Measurements from ENCODE around the gene TAT.
"Not testable (repeated sequence)": the region's sequence is repeated elsewhere in the genome, so short reads cannot be mapped to it uniquely, and the experiment has no call there.

TAT gene

DNA sequence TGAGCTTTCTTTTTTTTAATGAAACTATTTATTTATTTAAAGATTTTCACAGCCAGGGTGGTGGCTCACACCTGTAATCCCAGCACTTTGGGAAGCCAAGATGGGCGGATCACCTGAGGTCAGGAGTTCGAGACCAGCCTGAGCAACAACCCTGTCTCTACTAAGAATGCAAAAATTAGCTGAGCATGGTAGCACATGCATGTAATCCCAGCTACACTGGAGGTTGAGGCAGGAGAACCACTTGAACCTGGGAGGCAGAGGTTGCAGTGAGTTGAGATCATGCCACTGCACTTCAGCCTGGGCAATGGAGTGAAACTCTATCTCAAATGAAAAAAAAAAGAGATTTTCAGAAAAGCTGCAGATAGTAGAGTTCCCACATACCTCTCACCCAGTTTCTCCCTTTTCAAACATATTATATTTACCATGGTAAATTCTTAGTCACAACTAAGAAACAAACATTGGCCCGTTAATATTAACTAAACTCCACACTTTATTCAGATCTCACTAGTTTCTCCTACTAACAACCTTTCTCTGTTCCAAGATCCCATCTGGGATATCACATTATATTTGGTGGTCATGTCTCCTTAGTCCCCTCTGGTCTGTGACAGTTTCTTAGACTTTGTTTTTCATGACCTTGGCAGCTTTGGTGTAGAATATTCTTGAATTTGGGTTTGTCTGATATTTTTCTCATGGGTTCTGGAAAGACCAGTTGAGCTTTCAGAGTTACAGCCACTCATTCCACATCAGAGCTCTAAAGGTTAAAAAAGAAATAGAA lies 7.8 kb upstream of the TAT start:
- DNase-seq (ENCODE audit: low spot score), result no peak

GRCh38 chr16:71582553-71582848 lies 5.6 kb upstream of the TAT start:
- DNase-seq (ENCODE audit: low spot score), result not testable (repeated sequence)

DNA sequence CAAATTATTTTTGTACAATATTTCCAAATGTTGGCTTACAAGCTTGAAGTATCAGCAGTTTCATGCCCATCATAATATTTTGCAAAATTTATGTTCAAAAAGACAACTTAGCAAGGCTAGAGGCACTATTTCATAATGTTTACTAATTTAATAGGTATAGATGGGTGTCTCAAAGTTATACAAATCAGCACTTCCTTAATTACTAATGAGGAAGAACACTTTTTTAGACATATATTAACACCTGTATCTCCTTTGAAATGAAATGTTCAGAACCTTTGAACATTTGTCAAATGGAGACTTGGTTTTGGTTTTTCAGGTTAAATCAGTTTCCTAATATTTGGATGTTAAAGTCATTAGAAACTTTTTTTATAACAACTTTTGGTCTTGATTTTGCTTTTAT lies 2.2 kb downstream of the TAT start:
- no peak for DNase-seq (ENCODE audit: low spot score)

DNA sequence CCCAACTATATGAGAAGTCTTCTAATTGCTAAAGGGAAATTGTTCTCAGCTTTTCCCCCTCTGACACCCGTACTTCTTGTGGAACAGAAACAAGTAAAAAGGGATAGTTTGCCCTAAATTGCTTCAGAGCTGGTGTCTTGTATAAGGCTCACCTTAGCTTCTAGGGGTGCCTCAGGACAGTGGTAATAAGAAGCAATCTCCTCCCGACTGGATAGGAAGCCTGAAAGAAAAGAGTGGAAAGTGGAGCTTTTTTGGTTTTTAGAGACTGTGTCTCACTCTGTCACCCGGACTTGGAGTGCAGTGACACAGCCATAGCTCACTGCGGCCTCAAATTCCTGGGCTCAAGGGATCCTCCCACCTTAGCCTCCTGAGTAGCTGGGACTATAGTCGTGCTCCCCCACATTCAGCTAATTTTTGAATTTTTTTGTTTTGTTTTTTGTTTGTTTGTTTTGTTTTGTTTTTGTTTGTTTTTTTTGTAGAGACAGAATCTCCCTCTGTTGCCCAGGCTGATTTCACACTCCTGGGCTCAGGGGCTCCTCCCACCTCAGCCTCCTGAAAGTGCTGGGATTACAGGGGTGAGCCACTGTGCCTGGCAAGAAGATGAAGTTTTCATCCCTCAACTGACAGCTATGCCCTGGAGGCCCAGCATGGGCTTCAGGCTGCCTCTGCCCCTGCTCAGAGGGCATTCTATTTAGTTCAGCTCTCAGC lies 3.4 kb downstream of the TAT start:
- no peak for DNase-seq (ENCODE audit: low spot score)

- DNase-seq (ENCODE audit: low spot score), result no peak
Measured at GRCh38 chr16:71572497-71573116, 4.3 kb downstream of the TAT start.

DNA sequence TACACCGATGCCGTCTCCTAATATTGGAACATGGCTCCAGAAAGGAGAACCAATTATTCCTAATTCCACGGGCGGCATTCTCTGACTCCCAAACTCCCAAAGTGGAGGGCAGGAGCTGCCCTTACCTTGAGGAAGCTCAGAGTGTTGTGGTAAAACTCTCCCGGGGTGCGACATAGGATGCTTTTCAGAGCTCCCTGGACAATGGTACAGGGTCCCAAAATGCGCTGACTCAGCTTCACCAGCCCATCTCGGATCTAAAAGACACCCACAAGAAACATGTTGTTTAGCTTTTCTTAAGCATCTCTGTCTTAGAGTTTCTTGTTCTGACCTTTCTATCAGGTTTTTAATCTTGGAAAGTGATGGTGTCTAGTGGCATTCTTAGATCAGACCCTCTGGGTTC lies 6.7 kb downstream of the TAT start:
- no peak for DNase-seq (ENCODE audit: low spot score)

DNA sequence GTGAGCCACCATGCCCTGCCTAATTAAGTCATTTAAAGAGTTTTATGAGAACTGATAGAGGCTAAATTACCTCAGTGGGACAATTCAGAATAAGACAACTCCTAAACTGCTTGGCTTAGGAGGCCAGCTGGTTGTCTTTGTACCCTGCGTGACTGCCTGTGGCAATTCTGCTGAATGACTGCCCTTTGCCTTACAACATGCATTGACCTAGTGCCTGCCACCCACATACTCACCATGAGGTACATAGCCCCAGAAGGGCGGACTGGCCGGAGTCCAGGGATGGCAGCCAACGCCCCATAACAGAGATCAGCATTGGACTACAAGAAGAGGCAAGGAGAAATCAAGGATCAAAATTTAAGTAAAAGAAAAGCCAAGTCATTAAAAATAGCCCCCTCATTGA lies 7.3 kb downstream of the TAT start:
- DNase-seq (ENCODE audit: low spot score), result no peak

DNA sequence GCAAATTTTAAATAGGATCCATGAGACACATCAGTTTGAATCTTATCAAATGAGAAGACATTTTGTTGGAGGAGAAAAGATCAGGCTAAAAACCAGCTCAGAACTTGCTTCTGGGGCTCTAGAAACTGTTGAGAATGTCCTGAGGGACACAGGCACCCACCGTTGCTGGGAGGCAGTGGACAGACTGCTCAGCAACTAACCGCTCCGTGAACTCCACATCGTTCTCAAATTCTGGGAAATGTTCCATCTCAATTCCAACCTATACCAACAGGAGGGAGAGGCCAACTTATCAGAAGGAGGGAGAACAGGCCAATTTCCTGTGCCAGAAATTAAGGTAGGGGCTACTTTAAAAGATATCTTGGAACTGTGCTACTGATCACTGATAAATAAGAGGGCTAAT lies 8.3 kb downstream of the TAT start:
- no peak for DNase-seq (ENCODE audit: low spot score)

DNA sequence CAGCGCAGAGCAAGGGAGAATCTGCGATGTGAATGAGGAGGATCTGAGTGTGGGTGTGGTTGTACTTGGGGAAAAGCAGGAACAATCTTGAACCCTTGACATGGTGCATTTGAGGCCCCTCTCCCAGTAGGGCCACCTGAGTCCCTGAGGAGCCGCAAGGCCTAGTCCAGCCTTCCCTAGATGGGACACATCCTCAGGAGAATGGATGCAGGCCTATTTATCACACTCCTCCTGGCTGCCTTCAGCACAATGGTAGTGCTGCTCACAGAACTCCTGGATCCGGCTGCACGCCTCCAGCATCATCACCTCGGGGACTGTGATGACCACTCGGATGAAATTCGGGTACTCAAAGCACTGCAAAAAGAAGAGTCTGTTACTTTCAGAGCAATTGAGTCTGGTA lies 9.0 kb downstream of the TAT start:
- DNase-seq (ENCODE audit: low spot score), result no peak

DNA sequence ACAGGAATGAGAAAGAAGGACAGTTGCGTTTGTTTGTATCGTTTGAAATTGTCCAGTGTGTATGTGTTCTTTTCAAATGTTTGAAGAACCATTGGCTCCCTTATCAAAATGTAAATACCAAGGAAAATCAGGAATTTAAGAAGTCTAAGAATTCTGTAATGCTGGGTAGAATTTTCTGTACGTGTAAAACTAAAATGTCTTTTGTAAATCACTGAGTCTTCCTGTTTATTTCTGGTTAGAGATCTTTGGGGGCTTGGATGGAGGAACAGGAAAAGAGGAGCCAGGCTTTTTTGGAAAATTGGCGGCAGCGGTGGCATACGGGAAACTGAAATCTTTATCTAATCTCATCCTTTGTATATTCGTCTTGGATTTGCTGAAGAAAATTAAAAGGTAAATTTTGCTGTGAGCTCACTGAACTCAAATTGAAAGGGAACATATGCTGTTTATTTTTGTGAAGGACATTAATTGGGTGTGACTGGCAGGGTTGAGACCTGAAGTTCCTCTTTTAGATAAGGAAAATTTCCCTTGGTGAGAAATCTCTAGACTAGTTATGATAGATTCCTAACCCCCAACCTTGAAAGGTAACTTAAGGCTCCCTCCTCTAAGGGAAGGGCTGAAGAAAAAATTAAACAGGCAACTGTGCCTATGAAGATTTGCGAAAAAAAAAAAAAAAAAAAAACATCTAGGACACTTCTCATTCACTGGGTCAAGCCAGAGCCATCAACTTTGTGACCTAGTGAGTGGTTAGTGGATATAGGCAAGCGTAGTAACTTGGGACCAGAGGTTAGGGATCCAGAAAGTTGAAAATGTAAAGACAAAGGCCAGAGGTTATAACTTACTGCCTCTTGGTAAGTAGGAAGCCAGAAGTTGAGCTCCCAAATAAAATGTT lies 10.8 kb downstream of the TAT start:
- no peak for DNase-seq (ENCODE audit: low spot score)

DNA sequence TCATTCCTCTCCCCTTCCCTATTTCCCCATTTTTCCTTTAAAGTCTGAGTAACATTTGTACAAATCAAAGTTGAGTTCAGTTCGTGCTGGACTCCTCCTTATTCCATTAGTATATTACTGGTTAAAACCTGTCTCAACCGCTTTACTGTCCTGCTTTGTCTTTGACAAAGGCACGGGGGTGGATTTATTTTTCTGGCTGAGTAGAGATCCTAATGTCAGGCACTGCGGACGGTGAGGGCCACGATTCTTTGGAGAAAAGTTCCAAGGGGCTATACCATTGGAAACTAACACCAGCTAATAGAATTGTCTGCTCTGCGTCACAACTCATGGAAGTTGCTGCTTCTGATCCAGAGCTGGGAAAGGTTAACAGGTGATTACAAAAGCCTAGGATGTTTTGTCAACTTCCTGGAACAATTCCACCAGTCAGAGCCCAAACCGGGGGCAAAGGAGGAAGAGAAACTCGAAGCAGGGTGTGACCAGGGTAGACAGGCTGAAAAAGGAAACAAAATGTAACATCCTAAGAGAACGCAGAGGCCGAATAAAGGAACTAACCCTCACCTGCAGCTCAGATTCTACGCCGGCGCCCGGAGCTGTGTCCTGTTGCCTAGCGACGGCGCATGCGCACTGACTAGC lies 12.4 kb downstream of the TAT start:
- peak; percentile 5 for DNase-seq (ENCODE audit: low spot score)

DNA sequence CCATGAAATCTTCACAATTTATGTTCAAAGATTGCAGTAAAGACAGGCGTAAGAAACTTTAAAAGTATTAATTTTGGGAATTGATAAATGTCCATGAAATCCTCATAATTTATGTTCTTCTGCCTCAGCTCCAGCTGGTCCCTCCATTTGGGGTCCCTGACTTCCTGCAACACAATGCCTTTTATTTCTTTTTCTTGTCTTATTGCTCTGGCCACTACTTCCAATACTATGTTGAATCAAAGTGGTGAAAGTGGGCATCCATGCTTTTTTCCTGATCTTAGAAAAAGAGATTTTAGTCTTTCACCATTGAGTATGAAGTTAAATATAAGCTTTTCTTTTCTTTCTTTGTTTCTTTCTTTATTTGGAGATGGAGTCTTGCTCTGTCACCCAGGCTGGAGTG lies 14.3 kb downstream of the TAT start:
- no peak for DNase-seq (ENCODE audit: low spot score)

- DNase-seq (ENCODE audit: low spot score), result not testable (repeated sequence)
Measured at GRCh38 chr16:71561886-71562285, 15.0 kb downstream of the TAT start.

GRCh38 chr16:71559855-71560254 lies 17.0 kb downstream of the TAT start:
- DNase-seq (ENCODE audit: low spot score), result no peak

GRCh38 chr16:71557954-71558582 lies 18.8 kb downstream of the TAT start:
- DNase-seq (ENCODE audit: low spot score), result no peak

DNA sequence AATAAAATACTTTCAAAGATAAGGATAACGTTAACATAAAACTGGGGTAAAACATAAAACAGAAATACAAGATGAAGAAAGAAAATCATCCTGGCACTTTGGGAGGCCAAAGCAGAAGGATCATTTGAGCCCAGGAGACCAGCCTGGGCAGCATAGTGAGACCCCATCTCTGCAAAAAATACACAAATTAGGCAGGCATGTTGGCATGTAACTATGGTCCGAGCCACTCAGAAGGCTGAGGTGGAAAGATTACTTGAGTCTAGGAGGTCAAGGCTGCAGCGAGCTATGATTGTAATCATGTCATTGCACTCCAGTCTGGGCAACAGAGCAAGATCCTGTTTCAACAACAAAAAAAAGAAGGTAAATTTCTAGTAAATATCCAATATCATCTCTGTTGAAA lies 19.6 kb downstream of the TAT start:
- no peak for DNase-seq (ENCODE audit: low spot score)

- DNase-seq (ENCODE audit: low spot score), result no peak
Measured at GRCh38 chr16:71555230-71555891, 21.5 kb downstream of the TAT start.

GRCh38 chr16:71552698-71553503 lies 24.0 kb downstream of the TAT start:
- no peak for DNase-seq (ENCODE audit: low spot score)

- DNase-seq (ENCODE audit: low spot score), result no peak
Measured at GRCh38 chr16:71547168-71547567, 29.7 kb downstream of the TAT start.

- peak; percentile 14 for DNase-seq (ENCODE audit: low spot score)
Measured at GRCh38 chr16:71542377-71542776, 34.5 kb downstream of the TAT start.

Data from GM03348 (cell line).